ENCODE results near the gene KLRF2.

Gene KLRF2

DNA sequence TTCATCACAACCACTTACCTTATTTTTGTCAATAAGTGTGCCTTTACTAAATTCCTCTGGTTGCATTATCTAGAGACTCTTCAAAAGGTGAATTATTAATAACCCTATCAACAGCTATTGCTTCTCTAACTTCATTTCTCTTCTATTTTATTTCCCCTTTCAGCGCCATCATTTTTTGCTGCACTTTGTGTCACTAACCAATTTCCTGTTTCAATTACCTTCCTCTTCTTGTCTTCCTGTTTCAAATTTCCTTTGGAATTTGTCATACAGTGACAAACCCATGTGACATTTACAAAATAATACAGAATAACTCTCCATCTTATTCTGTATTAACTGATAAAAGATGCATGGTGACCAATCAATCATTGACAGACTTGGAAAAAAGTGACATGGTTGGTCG, 63.1 kb downstream of the KLRF2 start:
- no peak for DNase-seq (ENCODE audit: low read depth)
- H3K4me3 ChIP-seq (ENCODE audit: low read length): no peak overlapping the region
- TF ChIP-seq, protein P1, sequence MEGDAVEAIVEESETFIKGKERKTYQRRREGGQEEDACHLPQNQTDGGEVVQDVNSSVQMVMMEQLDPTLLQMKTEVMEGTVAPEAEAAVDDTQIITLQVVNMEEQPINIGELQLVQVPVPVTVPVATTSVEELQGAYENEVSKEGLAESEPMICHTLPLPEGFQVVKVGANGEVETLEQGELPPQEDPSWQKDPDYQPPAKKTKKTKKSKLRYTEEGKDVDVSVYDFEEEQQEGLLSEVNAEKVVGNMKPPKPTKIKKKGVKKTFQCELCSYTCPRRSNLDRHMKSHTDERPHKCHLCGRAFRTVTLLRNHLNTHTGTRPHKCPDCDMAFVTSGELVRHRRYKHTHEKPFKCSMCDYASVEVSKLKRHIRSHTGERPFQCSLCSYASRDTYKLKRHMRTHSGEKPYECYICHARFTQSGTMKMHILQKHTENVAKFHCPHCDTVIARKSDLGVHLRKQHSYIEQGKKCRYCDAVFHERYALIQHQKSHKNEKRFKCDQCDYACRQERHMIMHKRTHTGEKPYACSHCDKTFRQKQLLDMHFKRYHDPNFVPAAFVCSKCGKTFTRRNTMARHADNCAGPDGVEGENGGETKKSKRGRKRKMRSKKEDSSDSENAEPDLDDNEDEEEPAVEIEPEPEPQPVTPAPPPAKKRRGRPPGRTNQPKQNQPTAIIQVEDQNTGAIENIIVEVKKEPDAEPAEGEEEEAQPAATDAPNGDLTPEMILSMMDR (conservative IDR thresholded peaks at IDR 0.05; ENCODE audit: low read length): no peak
